HCT116 (cell line): ENCODE results near the gene EDN1.

Experiments used
- CTCF ChIP-seq, 3 experiments: fragments of 200-600 bp in 1 of 3; sonication (generic) in 1 of 3; IDR thresholded peaks in 2 of 3; conservative IDR thresholded peaks in 1 of 3; 2 replicates each; pipeline ENCODE4 v1.5.1; 2012 to 2017; ENCODE audit warnings: low read depth in 2 of 3, low read length in 2 of 3, antibody characterized with exemption in 1 of 3, borderline replicate concordance in 1 of 3, control low read depth in 1 of 3, mild to moderate bottlenecking in 1 of 3, mixed read lengths in 1 of 3, mixed run types in 1 of 3, moderate library complexity in 1 of 3; ENCODE audit not compliant: insufficient read depth in 1 of 3
- MAX ChIP-seq: IDR thresholded peaks from 2 replicates; pipeline ENCODE4 v1.6.1; 2012
- POLR2AphosphoS5 ChIP-seq: IDR thresholded peaks from 2 replicates; pipeline ENCODE4 v1.6.1; 2011; ENCODE audit warnings: mild to moderate bottlenecking, low read depth, low read length, moderate library complexity

- no peak for TF ChIP-seq MAX
- TF ChIP-seq CTCF (IDR thresholded peaks at IDR 0.05 in 2 of 3, conservative IDR thresholded peaks at IDR 0.05 in 1 of 3; ENCODE audit: borderline replicate concordance in 1 of 3, insufficient read depth in 1 of 3, low read depth in 2 of 3, low read length in 2 of 3) = no peak
- no peak for TF ChIP-seq POLR2AphosphoS5
Observed at GRCh38 chr6:12270551-12271230, 19.5 kb upstream of the EDN1 start.
